Measurements from ENCODE around the gene MIF.

MIF gene

GRCh38 chr22:23889620-23890019, 4.6 kb upstream of the MIF start:
- TF ChIP-seq CTCF (IDR thresholded peaks at IDR 0.05; ENCODE audit: borderline replicate concordance, control extremely low read depth, extremely low read depth, insufficient read depth, missing control alignments), result no peak
- no peak for DNase-seq (ENCODE audit: low spot score)
- in situ Hi-C loops (cut with MboI; ENCODE audit: low sequenced_read_pairs, unreplicated experiment), result no loop called here

- no peak for DNase-seq (ENCODE audit: low spot score)
- TF ChIP-seq CTCF (IDR thresholded peaks at IDR 0.05; ENCODE audit: borderline replicate concordance, control extremely low read depth, extremely low read depth, insufficient read depth, missing control alignments), result no peak
- in situ Hi-C loops (cut with MboI; ENCODE audit: low sequenced_read_pairs, unreplicated experiment), result no loop called here
Observed at GRCh38 chr22:23891726-23892125, 2.5 kb upstream of the MIF start.

- TF ChIP-seq CTCF (IDR thresholded peaks at IDR 0.05; ENCODE audit: borderline replicate concordance, control extremely low read depth, extremely low read depth, insufficient read depth, missing control alignments), result no peak
- in situ Hi-C loops (cut with MboI; ENCODE audit: low sequenced_read_pairs, unreplicated experiment), result no loop called here
- DNase-seq (ENCODE audit: low spot score), result no peak
Observed at GRCh38 chr22:23892130-23892529, 2.1 kb upstream of the MIF start.

GRCh38 chr22:23892706-23893105, 1.5 kb upstream of the MIF start:
- in situ Hi-C loops (cut with MboI; ENCODE audit: low sequenced_read_pairs, unreplicated experiment), result no loop called here
- no peak for DNase-seq (ENCODE audit: low spot score)
- no peak for TF ChIP-seq CTCF (IDR thresholded peaks at IDR 0.05; ENCODE audit: borderline replicate concordance, control extremely low read depth, extremely low read depth, insufficient read depth, missing control alignments)

- no peak for DNase-seq (ENCODE audit: low spot score)
- in situ Hi-C loops (cut with MboI; ENCODE audit: low sequenced_read_pairs, unreplicated experiment), result no loop called here
- no peak for TF ChIP-seq CTCF (IDR thresholded peaks at IDR 0.05; ENCODE audit: borderline replicate concordance, control extremely low read depth, extremely low read depth, insufficient read depth, missing control alignments)
Observed at GRCh38 chr22:23893121-23893944, 850 bp upstream of the MIF start.

- DNase-seq (ENCODE audit: low spot score), result peak; percentile 84
- TF ChIP-seq CTCF (IDR thresholded peaks at IDR 0.05; ENCODE audit: borderline replicate concordance, control extremely low read depth, extremely low read depth, insufficient read depth, missing control alignments), result peak; percentile 49
- in situ Hi-C loops (cut with MboI; ENCODE audit: low sequenced_read_pairs, unreplicated experiment), result no loop called here
Observed at GRCh38 chr22:23894710-23895598, 771 bp downstream of the MIF start.

Data from GM13976 (cell line).